Activated CD4-positive, alpha-beta memory T cell treated with anti-CD3 and anti-CD28 coated beads for 36 hours (primary cell): ENCODE results near the gene FAM210B. TPM values are rescaled to one million over a fixed set of nuclear protein-coding genes. Genes with fewer than 3 reads are reported as not detected.
"Not testable (repeated sequence)": the region's sequence is repeated elsewhere in the genome, so short reads cannot be mapped to it uniquely, and the experiment has no call there.

Source experiments
- CTCF ChIA-PET: fragments of 350-600 bp; sonication (Branson Sonifier 250); formaldehyde crosslinking; loops from one replicate; lab custom pipeline; 2021; ENCODE audit warnings: antibody characterized with exemption, inconsistent platforms; lab: Charles Lee
- POLR2A ChIA-PET: fragments of 350-600 bp; sonication (Branson Sonifier 250); formaldehyde crosslinking; loops from one replicate; lab custom pipeline; 2021; ENCODE audit warnings: antibody characterized with exemption; lab: Charles Lee
- DNase-seq: peaks from one replicate; pipeline ENCODE4 v3.0.0-alpha.2; 2020
- H3K27ac Mint-ChIP-seq: one replicate; pipeline ENCODE4 v1.8.0; 2021; ENCODE audit warnings: mixed read lengths
- H3K27me3 Mint-ChIP-seq: one replicate; pipeline ENCODE4 v1.8.0; 2021; ENCODE audit warnings: mixed read lengths
- H3K36me3 Mint-ChIP-seq: one replicate; pipeline ENCODE4 v1.8.0; 2021; ENCODE audit warnings: mixed read lengths
- H3K4me1 Mint-ChIP-seq: one replicate; pipeline ENCODE4 v1.8.0; 2021; ENCODE audit warnings: low read depth, mixed read lengths
- H3K4me3 Mint-ChIP-seq: one replicate; pipeline ENCODE4 v1.8.0; 2021; ENCODE audit warnings: mild to moderate bottlenecking, mixed read lengths
- H3K9me3 Mint-ChIP-seq: one replicate; pipeline ENCODE4 v1.8.0; 2021; ENCODE audit warnings: mixed read lengths
- intact Hi-C: fragments of 100-400 bp; cut with micrococcal nuclease; formaldehyde crosslinking; loops from one replicate; pipeline ENCODE4 v1.15.1; 2023
- total RNA-seq, 2 experiments: library from RNA; stranded (reverse); gene quantifications; one replicate each; pipeline ENCODE4 v1.2.3, GENCODE V29; 2021

FAM210B gene
- total RNA-seq, 2 experiments from 2014 or later: 5.5 to 5.9 TPM

DNA sequence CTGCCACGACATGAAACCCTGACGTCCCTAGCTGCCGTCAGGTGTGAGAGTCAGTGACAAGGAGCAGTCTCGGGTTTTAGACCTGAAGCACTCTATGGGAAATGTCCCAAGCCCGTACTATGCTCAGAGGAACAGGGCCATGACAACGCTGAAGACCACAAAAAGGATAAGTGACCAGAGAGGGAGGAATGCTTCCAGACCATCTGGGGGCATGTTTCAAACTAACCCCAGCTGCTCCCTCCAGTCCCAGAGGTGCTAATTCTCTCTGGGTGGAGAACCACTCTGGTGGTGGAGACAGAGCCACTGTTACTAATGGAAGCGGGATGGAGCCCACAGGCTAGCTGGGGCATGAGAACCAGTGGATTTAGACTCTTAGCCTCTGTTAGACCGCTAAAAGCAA, 24.6 kb downstream of the FAM210B start:
- Mint-ChIP-seq H3K4me3 (no peak overlapping the region), H3K36me3 (peaks cover 56% of the 10 kb centered on the region), H3K27me3 (no peaks in the 10 kb centered on the region), H3K4me1 (peaks cover 12% of the 10 kb centered on the region), H3K27ac (no peak overlapping the region), H3K9me3 (no peaks in the 10 kb centered on the region)
- POLR2A ChIA-PET: no interaction called here
- intact Hi-C loops: no loop called here
- no peak for DNase-seq
- CTCF ChIA-PET: no interaction called here

DNA sequence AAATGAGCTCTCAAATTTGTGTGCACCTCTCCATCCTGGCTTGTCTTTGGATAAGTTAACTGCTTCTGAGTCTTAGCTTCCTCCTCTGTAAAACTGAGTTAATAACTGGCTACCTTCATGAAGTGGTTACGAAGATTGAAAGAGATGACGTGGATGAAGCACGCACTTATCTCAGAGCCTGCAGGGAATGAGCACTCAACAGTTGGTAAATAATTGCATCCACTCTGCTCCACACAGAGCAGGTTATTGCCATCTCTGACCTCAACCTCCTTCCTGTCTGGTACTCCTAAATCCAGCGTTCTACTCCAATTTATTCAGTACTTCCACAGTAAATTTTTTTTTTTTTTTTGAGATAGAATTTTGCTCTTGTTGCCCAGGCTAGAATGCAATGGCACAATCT, 26.4 kb downstream of the FAM210B start:
- no peaks in the 10 kb centered on the region for H3K9me3 Mint-ChIP-seq
- POLR2A ChIA-PET: no interaction called here
- no peak overlapping the region for H3K4me3 Mint-ChIP-seq
- DNase-seq: no peak
- intact Hi-C loops: no loop called here
- CTCF ChIA-PET: no interaction called here
- no peaks in the 10 kb centered on the region for H3K27me3 Mint-ChIP-seq
- no peak overlapping the region for H3K27ac Mint-ChIP-seq
- H3K4me1 Mint-ChIP-seq: peaks cover 7% of the 10 kb centered on the region
- peaks cover 59% of the 10 kb centered on the region for H3K36me3 Mint-ChIP-seq

DNA sequence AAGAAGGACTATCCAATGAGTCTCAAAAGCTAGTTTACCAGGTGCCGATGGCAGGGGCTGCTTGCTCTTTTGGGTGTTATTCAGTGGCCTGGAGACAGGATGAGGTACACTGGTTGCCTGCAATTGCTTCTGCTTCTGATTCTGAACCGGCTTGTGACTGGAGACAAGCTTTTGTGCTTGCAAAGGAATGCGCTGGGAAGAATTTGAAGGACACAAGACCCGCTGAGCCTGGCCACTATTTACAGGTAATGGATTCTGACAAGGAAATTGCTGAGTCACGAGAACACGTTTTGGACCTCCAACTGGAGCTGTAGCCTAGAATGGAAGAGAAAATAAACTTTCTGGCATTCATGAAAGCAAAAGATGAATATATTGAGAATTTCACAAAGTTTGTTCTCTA, 27.4 kb downstream of the FAM210B start:
- Mint-ChIP-seq H3K27me3 (no peaks in the 10 kb centered on the region), H3K27ac (no peak overlapping the region), H3K9me3 (no peaks in the 10 kb centered on the region), H3K4me1 (peaks cover 11% of the 10 kb centered on the region), H3K4me3 (no peak overlapping the region), H3K36me3 (peaks cover 58% of the 10 kb centered on the region)
- DNase-seq: no peak
- ChIA-PET CTCF (no interaction called here), POLR2A (no interaction called here)
- intact Hi-C loops: no loop called here

DNA sequence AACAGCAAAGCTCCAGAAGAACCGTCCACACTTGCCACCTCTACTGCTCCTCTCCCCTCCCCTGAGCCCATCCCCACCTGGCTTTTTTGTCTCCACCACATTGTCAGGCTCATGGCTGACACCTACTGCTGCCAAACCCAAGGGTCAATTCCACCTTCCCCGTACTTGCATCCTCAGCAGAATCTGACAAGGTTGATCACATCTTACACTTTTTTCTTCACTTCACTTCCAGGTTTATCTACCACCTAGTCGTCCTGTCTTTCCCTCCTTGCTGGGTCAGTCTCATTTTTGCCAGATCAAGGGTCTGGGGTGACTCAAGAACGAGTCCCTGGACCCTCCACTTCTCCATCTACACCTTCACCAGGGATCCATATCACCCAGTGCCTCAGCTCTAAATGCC, 30.1 kb downstream of the FAM210B start:
- POLR2A ChIA-PET: no interaction called here
- intact Hi-C loops: no loop called here
- no peaks in the 10 kb centered on the region for H3K27me3 Mint-ChIP-seq
- no peak for DNase-seq
- CTCF ChIA-PET: no interaction called here
- peaks cover 57% of the 10 kb centered on the region for H3K36me3 Mint-ChIP-seq
- peaks cover 16% of the 10 kb centered on the region for H3K4me1 Mint-ChIP-seq
- no peak overlapping the region for H3K27ac Mint-ChIP-seq
- no peak overlapping the region for H3K4me3 Mint-ChIP-seq
- H3K9me3 Mint-ChIP-seq: no peaks in the 10 kb centered on the region

DNA sequence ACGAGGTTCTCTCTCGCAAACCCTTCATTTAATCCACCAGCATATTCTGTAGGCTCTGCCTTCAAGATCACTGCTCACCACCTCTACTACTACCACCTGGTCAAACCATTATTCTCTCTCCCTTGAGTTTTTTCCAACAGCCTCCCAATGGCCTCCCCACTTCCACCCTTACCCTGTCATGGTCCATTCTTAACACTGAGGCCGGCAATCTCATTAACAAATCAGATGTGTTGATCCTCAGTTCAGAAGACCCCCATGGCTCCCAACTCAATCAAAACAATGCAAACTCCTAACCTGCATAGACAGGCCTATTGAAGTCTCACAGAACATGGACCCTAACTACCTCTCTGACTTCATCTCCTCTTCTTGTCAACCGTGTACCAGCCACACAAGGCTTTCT, 31.0 kb downstream of the FAM210B start:
- Mint-ChIP-seq H3K4me1 (peaks cover 23% of the 10 kb centered on the region), H3K4me3 (peak overlapping the region; percentile 21), H3K27me3 (no peaks in the 10 kb centered on the region), H3K9me3 (no peaks in the 10 kb centered on the region), H3K27ac (no peak overlapping the region), H3K36me3 (peaks cover 58% of the 10 kb centered on the region)
- CTCF ChIA-PET: no interaction called here
- no peak for DNase-seq
- intact Hi-C loops: no loop called here
- POLR2A ChIA-PET: no interaction called here

DNA sequence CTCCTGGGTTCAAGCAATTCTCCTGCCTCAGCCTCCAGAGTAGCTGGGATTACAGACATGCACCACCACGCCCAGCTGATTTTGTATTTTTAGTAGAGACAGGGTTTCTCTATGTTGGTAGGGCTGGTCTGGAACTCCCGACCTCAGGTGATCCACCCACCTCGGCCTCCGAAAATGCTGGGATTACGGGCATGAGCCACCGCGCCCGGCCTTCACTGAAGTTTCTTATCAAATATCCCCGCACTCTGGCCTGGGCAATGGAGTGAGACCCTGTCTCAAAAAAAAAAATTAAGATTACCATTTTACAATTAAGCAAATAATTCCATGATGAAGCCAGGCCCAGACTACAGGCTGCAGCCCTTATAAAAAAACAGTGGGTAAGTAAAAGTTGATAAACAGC, 31.6 kb downstream of the FAM210B start:
- peaks cover 59% of the 10 kb centered on the region for H3K36me3 Mint-ChIP-seq
- H3K27me3 Mint-ChIP-seq, CTCF ChIA-PET, intact Hi-C loops, H3K9me3 Mint-ChIP-seq, H3K27ac Mint-ChIP-seq, H3K4me3 Mint-ChIP-seq, DNase-seq: not testable (repeated sequence)
- POLR2A ChIA-PET: interaction anchor here (2.5 kb wide), 1 partner anchor 31 kb away, joined by 17 read pairs; the partner anchor contains the start of gene FAM210B
- peaks cover 28% of the 10 kb centered on the region for H3K4me1 Mint-ChIP-seq

DNA sequence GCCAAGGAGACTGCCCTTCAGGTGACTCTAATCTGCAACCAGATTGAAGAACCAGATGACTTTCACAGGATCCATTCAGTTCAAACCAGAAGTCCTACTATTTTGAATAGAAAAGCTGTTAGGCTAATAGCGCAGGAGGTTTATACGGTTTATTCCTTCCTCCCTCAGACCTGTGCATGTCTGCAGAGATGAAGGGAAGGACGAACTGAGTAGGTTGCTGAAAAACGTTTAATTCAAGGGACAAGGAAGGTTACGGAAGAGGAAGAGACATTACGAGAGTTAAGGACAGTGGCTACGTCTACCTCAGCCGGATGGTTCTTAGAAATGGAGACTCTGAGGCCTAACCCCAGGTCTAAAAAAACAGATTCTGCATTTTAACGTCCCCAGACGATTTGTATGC, 32.3 kb downstream of the FAM210B start:
- no peak for DNase-seq
- ChIA-PET POLR2A (interaction anchor here (1.3 to 2.5 kb wide), 4 partner anchors 14 to 78 kb away, joined by 5 to 17 read pairs (median 15); partner anchors contain the start of genes FAM210B and RTF2), CTCF (interaction anchor here (1.0 to 3.2 kb wide), 4 partner anchors 21 to 78 kb away, joined by 3 to 9 read pairs (median 6); partner anchors contain the start of gene CASS4)
- peaks cover 34% of the 10 kb centered on the region for H3K4me1 Mint-ChIP-seq
- H3K27me3 Mint-ChIP-seq: no peaks in the 10 kb centered on the region
- intact Hi-C loops: no loop called here
- H3K27ac Mint-ChIP-seq: no peak overlapping the region
- no peak overlapping the region for H3K4me3 Mint-ChIP-seq
- peaks cover 62% of the 10 kb centered on the region for H3K36me3 Mint-ChIP-seq
- H3K9me3 Mint-ChIP-seq: no peaks in the 10 kb centered on the region

DNA sequence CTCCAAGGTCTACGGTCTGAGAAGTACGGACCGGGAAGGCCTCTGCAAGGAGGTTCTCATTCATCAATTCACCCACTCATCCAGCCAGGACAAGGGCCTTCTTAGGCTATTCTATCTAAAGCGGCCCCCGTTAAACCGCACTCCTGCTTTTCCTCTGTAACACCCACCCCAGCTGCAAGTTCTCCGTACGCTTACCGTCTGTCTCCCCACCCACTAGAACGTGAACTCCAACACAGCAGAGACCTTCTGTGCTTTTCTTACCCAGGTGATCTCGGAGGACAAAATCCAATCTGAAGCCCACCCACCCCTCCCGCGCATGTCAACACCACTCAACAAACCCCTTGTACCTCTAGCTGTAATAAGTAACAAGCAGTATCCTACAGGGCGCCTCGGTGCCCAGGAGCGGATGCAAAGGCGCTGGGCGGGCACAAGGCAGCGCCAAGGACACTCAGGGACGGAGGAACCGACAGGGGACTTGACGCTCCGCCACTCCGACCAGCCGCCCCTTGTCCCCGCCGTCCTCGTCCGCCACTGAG, 32.9 kb downstream of the FAM210B start:
- Mint-ChIP-seq H3K27me3 (no peaks in the 10 kb centered on the region), H3K4me1 (peaks cover 35% of the 10 kb centered on the region), H3K4me3 (no peak overlapping the region), H3K9me3 (no peaks in the 10 kb centered on the region), H3K27ac (no peak overlapping the region), H3K36me3 (peaks cover 58% of the 10 kb centered on the region)
- ChIA-PET CTCF (interaction anchor here (0.6 to 3.2 kb wide), 7 partner anchors 10 to 78 kb away, joined by 3 to 9 read pairs (median 5); partner anchors contain the start of genes CASS4 and FAM210B), POLR2A (interaction anchor here (0.8 to 2.5 kb wide), 8 partner anchors 14 to 998 kb away, joined by 3 to 27 read pairs (median 10); partner anchors contain the start of genes CASS4, FAM210B and RTF2)
- intact Hi-C loops: loop anchor here (1.0 to 2.0 kb wide), 7 partner anchors 9 to 959 kb away; partner anchors contain the start of genes CASS4, FAM210B, RAE1 and RTF2
- no peak for DNase-seq

DNA sequence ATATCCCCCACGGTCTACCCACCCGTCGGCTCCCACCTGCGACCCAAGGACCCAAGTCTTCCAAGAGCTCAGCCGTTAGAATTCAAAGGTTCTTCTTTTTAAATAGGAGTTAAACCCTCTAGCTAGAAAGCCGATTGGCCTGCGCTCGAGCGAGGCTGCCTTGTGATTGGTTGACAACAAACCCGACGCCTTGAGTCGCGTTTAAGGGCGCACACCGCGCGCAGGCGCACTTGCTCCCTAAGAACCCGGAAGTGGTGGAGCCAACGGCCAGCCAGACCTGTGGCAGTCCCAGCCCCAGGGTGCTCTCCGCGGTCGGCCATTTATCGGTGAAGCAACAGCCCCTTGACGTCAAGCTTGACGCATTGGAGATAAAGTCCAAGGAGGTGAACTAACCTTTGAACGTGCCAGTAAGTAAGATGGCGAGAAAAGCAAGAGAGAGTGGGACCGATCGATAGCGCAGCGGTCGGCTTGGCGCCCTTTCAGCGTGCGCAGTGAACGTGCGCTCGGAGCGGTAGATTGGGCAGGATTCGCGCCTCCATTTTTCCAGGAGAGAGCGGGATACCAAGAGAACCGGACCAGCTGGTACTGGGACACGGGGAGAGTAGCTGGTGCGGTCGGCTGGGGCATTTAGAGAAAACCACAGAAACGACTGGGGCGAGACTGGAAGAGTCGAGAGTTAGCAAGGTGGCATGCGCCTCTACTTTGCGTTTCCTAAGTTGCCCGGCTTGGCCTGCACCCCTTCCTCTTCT, 33.5 kb downstream of the FAM210B start, which contains the start of the genes AURKA and CSTF1:
Gene AURKA, minus strand, starts transcription at position 84 of the 749 bp plus-strand sequence. CDS start 4,018 bp downstream, outside the sequence.
Gene CSTF1, plus strand, starts transcription at position 514 of the 749 bp plus-strand sequence. CDS start 2,908 bp downstream, outside the sequence.
- Mint-ChIP-seq H3K9me3 (no peaks in the 10 kb centered on the region), H3K27me3 (no peaks in the 10 kb centered on the region), H3K4me3 (no peak within 1 kb of the TSS), H3K27ac (no peak within 1 kb of the TSS), H3K4me1 (peaks cover 36% of the 10 kb centered on the region), H3K36me3 (peaks cover 61% of the 10 kb centered on the region)
- DNase-seq: peak; percentile 100
- ChIA-PET CTCF (interaction anchor here (0.6 to 3.2 kb wide), 9 partner anchors 10 to 122 kb away, joined by 3 to 9 read pairs (median 4); partner anchors contain the start of genes CASS4 and FAM210B), POLR2A (interaction anchor here (0.8 to 2.5 kb wide), 9 partner anchors 14 to 998 kb away, joined by 3 to 27 read pairs (median 5); partner anchors contain the start of genes CASS4, FAM210B and RTF2)
- intact Hi-C loops: loop anchor here (1.0 to 2.0 kb wide), 7 partner anchors 8 to 958 kb away; partner anchors contain the start of genes CASS4, FAM210B, RAE1 and RTF2

DNA sequence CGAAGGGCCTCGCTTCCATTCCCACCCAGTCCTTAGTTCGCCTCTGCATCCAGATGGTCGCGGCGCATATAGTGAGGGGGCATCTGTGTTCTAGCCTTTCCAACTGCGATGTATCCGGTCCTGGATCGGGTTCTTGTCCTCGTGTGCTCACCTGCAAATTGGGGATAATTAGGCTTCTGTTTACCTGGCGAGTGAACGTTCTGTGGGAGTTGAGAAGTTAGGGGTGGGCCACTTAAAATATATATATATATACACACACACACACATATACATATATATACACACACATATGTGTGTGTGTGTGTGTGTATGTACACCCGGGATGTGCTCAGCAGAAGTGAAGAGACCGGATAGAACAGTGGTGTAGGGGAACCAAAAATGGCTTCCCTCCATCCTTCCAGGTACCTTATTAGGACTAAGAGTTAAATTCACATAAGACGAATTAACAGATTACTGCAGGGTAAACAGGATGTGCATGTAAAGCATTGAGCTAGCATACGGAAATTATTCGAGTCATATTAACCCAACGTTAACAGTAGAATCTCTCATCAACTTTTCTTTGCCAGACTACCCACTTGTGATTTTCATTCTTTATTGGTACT, 34.2 kb downstream of the FAM210B start:
- Mint-ChIP-seq H3K27ac (no peak overlapping the region), H3K4me3 (no peak overlapping the region), H3K9me3 (no peaks in the 10 kb centered on the region), H3K4me1 (peaks cover 36% of the 10 kb centered on the region), H3K27me3 (no peaks in the 10 kb centered on the region), H3K36me3 (peaks cover 63% of the 10 kb centered on the region)
- DNase-seq: no peak
- POLR2A ChIA-PET: interaction anchor here (1.0 to 2.5 kb wide), 6 partner anchors 20 to 997 kb away, joined by 3 to 27 read pairs (median 15); partner anchors contain the start of genes CASS4, FAM210B and RTF2
- intact Hi-C loops: loop anchor here (1.0 to 2.0 kb wide), 7 partner anchors 7 to 958 kb away; partner anchors contain the start of genes CASS4, FAM210B, RAE1 and RTF2
- CTCF ChIA-PET: interaction anchor here (1.1 to 3.2 kb wide), 4 partner anchors 14 to 76 kb away, joined by 3 to 9 read pairs (median 6); partner anchors contain the start of genes CASS4 and FAM210B

DNA sequence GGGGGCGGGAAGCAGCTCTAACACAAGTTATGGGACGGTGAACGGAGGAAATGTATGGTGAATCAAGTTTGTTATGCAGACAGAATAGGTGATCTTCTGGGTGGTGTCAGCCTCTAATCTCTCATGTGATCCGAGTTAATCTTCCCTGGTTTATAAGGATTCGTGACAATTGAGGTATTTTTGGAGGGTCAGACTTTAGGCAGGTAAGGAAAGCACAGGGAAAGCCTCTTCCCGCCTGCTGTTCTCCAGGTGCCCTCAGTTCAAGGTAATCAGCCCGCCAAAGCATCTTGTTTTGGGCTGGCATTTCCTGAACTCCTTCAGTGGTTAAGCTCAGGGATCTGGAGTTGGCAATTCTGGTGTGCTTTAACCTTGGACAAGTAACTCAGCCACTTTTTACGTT, 34.9 kb downstream of the FAM210B start:
- Mint-ChIP-seq H3K27me3 (no peaks in the 10 kb centered on the region), H3K4me1 (peaks cover 36% of the 10 kb centered on the region), H3K27ac (no peak overlapping the region), H3K9me3 (no peaks in the 10 kb centered on the region), H3K36me3 (peaks cover 61% of the 10 kb centered on the region), H3K4me3 (no peak overlapping the region)
- intact Hi-C loops: loop anchor here (2.0 kb wide), 3 partner anchors 19 to 957 kb away; partner anchors contain the start of gene RAE1
- no peak for DNase-seq
- POLR2A ChIA-PET: interaction anchor here (2.4 kb wide), 1 partner anchor 19 kb away, joined by 27 read pairs; the partner anchor contains the start of gene CASS4
- CTCF ChIA-PET: interaction anchor here (3.2 kb wide), 1 partner anchor 76 kb away, joined by 9 read pairs; no protein-coding TSS in a partner anchor
